GM10248 (cell line): Measurements from ENCODE around the gene RARA.
"Not testable (repeated sequence)": the region's sequence is repeated elsewhere in the genome, so short reads cannot be mapped to it uniquely, and the experiment has no call there.

ENCODE experiments used
- CTCF ChIA-PET: fragments of 300-600 bp; sonication (Branson Sonifier 250); formaldehyde crosslinking; extraction: SDS; loops from one replicate; lab custom pipeline; 2021; ENCODE audit warnings: antibody characterized with exemption; lab: Yijun Ruan, JAX
- POLR2A ChIA-PET: fragments of 350-650 bp; sonication (Branson Sonifier 250); formaldehyde crosslinking; extraction: SDS; loops from one replicate; lab custom pipeline; 2020; ENCODE audit warnings: antibody characterized with exemption; lab: Yijun Ruan, JAX
- DNase-seq: peaks from one replicate; pipeline ENCODE4 v3.0.0; 2012; ENCODE audit errors: extremely low spot score
- TF ChIP-seq, protein P1 (sequence below): IDR thresholded peaks from 2 replicates; pipeline ENCODE4 v1.5.1; 2012; ENCODE audit warnings: mild to moderate bottlenecking, low read depth; ENCODE audit errors: extremely low read depth, missing control alignments, control extremely low read depth

The RARA gene

DNA sequence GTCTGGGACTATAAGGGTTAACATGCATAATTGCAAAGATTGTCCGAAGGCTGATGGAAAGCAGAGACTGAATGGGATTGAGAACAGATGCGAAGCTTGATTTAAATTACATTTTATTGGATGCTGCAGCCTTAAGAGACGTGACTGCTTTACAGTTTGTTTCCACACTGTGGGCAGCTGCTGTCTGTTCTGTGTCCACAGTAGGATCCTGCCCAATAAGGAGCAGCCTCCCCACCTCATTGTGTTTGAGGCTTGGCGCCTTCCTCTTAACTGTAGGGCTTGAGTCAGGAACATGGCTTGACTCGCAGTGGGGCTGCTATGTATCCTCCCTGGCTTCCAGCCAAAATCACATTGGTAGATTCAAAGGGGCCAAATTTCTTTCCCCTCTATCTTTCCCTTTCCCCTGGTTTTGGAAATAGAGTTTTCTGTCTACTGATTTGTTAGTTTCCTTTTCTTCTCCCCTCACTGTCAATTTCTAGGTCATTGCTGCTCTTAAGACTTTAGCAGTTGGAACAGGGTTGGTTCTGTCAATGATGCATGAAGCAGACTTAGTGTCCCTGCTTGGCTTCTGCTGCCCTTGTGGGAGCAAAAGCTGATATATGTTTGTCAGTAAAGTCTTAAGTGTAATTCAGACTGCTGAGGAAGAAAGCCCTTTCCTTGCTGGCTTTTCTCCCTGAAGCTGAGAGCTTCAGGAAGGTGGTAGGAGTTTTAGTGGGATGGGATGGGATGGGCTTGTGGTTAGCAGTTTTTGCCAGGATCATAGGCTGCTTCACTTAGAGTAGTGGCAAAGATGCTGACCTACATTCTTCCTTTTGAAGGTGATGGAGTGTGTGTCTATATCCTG lies 5.0 kb upstream of the RARA start:
- no peak for DNase-seq
- TF ChIP-seq, protein P1, sequence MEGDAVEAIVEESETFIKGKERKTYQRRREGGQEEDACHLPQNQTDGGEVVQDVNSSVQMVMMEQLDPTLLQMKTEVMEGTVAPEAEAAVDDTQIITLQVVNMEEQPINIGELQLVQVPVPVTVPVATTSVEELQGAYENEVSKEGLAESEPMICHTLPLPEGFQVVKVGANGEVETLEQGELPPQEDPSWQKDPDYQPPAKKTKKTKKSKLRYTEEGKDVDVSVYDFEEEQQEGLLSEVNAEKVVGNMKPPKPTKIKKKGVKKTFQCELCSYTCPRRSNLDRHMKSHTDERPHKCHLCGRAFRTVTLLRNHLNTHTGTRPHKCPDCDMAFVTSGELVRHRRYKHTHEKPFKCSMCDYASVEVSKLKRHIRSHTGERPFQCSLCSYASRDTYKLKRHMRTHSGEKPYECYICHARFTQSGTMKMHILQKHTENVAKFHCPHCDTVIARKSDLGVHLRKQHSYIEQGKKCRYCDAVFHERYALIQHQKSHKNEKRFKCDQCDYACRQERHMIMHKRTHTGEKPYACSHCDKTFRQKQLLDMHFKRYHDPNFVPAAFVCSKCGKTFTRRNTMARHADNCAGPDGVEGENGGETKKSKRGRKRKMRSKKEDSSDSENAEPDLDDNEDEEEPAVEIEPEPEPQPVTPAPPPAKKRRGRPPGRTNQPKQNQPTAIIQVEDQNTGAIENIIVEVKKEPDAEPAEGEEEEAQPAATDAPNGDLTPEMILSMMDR = no peak
- ChIA-PET POLR2A (interaction anchor here (0.7 kb wide), 1 partner anchor 21 kb away, joined by 3 read pairs; no protein-coding TSS in a partner anchor), CTCF (interaction anchor here (1.0 to 30.0 kb wide), 19 partner anchors 10 to 229 kb away, joined by 3 to 604 read pairs (median 6); partner anchors contain the start of genes CDC6 and GJD3)

DNA sequence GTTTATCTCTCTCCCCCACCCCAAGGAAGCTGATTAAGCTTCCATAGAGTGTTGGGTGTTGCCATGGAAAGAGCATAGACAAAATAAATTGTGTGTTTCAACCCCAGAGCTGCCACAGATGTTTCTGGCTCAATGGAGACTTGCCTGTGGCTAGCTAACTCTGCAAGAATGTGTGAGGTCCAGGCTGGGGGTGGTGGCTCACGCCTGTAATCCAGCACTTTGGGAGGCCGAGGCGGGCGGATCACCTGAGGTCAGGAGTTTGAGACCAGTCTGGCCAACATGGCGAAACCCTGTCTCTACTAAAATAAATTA lies 4.5 kb upstream of the RARA start:
- not testable (repeated sequence) for DNase-seq
- CTCF ChIA-PET = interaction anchor here (1.1 to 30.0 kb wide), 8 partner anchors 11 to 228 kb away, joined by 4 to 604 read pairs (median 18); partner anchors contain the start of gene GJD3
- POLR2A ChIA-PET = interaction anchor here (0.7 kb wide), 1 partner anchor 21 kb away, joined by 3 read pairs; no protein-coding TSS in a partner anchor

DNA sequence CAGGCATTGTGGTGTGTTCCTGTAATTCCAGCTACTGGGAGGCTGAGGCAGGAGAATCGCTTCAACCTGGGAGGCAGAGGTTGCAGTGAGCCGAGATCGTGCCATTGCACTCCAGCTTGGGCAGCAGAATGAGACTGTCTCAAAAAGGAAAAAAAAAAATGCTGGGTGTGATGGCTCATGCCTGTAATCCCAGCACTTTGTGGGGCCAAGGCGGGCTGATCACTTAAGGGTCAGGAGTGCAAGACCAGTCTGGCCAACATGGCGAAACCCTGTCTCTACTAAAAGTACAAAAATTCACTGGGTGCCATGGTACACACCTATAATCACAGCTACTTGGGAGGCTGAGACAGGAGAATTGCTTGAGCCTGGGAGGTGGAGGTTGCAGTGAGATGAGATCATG lies 4.1 kb upstream of the RARA start:
- CTCF ChIA-PET = interaction anchor here (1.0 to 30.0 kb wide), 8 partner anchors 11 to 228 kb away, joined by 3 to 604 read pairs (median 18); partner anchors contain the start of gene GJD3
- not testable (repeated sequence) for DNase-seq
- POLR2A ChIA-PET = interaction anchor here (0.7 kb wide), 1 partner anchor 21 kb away, joined by 3 read pairs; no protein-coding TSS in a partner anchor

DNA sequence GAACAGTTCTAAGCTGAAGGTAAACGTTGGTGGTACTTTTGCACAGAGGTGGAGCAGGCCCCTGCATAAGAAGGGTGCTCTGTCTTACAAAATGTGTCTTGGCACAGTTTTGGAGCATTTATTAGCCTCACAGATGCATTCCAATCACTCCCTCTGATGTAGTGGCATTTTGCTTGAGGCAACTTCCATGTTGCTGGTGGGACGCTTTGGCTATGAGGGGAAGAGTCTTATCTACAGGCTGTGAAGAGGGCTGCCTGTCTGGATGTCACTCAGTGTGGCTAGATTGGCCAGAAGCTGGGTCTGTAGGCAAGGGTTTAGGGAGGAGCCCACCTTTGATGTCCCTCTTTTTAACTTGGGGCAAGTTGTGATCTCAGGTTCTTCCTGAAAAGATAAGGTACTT lies 2.6 kb upstream of the RARA start:
- POLR2A ChIA-PET = no interaction called here

DNA sequence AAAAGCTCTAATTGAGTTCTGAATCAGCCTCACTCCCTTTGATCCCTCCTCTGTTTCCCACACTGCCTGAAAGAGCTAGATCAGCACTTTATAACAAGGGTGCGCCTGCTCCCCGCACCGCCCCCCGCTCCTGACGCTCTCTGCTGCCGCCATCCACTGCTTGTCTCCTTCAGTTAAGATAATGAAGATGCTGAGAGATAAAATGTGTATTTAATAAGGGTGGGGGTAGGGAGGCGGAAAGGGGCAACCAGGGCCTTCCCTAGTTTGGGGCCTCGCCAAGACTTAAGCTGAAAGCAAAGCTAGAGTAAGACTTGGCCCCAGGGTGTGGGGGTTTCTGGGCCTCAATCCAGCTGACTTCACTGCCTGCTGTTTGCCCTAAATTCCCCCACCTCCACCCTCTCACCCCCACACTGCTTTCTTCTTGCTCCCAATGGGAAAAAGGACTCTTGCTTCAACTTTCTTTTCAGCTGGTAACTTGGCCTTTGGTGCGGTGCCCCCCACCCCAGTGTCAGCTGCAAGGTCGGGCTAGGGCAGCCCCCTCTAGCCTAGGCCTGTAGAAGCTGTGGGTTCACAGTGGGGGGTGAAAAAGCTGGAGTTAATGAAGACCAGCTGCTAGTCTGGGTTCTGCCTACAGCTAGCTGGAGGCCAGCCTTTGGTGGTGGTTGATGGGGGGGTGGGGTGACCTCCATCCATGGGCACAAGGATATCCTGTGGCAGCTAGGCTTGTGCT lies 1.8 kb upstream of the RARA start:
- CTCF ChIA-PET = interaction anchor here (0.9 to 30.0 kb wide), 13 partner anchors 8 to 253 kb away, joined by 3 to 604 read pairs (median 3); partner anchors contain the start of gene GJD3
- DNase-seq = peak; percentile 23
- POLR2A ChIA-PET = interaction anchor here (0.6 kb wide), 2 partner anchors 19 to 132 kb away, joined by 3 to 4 read pairs; no protein-coding TSS in a partner anchor
- TF ChIP-seq, protein P1 = no peak

More for the DNA sequence above, 2.6 kb upstream of the RARA start:
- CTCF ChIA-PET = interaction anchor here (1.2 to 30.0 kb wide), 5 partner anchors 11 to 50 kb away, joined by 3 to 604 read pairs (median 9); partner anchors contain the start of gene GJD3
- TF ChIP-seq, protein P1 = no peak
- no peak for DNase-seq

DNA sequence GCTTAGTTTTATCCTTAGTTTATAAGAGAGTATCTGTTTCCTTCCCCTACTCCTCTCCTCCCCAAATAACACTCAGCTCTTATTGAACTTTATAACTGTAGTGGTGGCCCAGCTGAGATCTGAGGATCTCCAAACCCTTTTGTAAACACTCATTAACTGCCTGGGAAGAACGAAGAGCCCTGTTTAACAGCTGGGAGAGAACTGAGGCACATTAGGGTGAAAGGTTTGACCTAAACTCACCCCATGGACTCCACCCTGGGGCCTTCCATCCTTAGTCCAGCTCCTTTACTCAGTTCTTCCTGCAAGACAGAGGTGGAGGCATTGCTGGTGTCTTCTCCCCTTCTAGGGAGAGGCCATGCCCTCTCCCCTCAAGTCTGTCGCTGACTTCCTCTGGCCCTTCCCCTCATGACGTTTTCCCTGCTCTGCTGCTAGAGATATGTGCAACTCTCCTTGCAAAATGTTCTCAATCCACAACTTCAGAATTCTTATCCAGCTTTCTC lies 1.2 kb upstream of the RARA start:
- CTCF ChIA-PET = interaction anchor here (0.9 to 30.0 kb wide), 15 partner anchors 8 to 252 kb away, joined by 3 to 604 read pairs (median 4); partner anchors contain the start of gene GJD3
- TF ChIP-seq, protein P1 = no peak
- DNase-seq = no peak
- POLR2A ChIA-PET = interaction anchor here (0.6 kb wide), 2 partner anchors 18 to 131 kb away, joined by 3 to 4 read pairs; no protein-coding TSS in a partner anchor
